GM21825 (cell line): ENCODE results near the gene NINJ1.

Experiments
- ATAC-seq: cut with Tn5 transposase; IDR thresholded peaks from one replicate; pipeline ENCODE4 v1.9.1; 2021; ENCODE audit warnings: mild to moderate bottlenecking, moderate library complexity; ENCODE audit not compliant: unreplicated experiment

The NINJ1 gene, protein sequence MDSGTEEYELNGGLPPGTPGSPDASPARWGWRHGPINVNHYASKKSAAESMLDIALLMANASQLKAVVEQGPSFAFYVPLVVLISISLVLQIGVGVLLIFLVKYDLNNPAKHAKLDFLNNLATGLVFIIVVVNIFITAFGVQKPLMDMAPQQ

DNA sequence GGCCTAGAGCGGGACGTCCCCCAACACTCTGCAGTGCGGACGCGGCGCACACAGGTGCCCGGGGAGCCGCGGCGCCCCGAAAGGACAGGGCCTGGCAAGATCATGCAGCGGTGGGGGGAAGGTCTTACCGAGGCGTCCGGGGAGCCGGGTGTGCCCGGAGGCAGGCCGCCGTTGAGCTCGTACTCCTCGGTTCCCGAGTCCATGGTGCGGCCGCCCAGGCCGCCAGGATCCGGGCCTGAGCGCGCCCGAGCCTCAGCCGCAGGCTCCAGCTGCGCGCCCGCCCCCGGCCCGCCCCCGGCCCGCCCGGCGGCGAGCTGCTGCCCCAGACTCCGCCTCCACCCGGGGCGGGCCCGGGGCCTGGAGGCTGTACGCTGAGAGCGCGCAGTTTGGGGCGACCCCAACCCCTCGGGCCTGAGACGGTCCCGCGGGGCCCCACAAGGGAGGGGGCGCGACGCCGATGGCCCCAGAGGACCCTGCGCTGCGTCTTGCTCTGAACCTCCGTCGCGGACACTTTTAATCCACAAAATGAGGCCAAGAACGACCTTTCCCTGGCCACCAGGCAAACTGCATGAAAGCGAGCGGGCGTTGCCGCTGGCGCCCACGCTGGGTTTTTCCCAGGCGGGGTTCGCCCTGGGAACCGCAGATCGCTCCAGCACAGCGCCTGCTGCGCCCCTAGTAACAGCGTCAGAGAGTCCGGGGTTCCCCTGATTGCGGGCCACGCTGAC, at the start of gene NINJ1:
NINJ1 (minus strand) TSS at position 237 of the 725 bp plus-strand sequence; CDS start at position 203, 34 bp downstream.
- ATAC-seq = peak; percentile 69

DNA sequence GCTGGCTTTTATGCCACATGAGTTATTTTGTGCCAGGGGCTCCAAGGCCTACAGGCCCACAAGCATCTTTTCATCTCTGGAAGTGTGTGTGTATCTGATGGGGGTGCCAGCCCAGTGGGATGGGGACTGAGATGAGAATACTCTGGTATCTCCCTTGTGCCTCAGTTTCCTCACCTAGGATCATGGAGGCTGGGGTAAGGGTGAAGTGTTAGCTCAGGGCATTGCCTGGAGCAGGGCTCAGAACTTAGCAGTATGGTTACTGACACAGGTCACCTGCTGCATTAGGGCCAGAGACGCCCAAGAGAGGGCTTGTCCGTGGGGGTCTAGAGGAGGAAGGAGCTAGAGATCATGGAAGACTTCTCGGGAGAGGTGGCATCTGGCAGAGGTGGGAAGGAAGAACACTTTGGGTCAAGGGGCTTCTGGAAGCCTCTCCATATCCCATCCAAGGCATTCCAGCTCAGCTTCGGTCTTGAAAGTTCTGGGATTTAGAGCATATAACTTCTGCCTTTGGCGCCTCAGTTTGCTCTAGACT, 49.1 kb upstream of the NINJ1 start:
- no peak for ATAC-seq

DNA sequence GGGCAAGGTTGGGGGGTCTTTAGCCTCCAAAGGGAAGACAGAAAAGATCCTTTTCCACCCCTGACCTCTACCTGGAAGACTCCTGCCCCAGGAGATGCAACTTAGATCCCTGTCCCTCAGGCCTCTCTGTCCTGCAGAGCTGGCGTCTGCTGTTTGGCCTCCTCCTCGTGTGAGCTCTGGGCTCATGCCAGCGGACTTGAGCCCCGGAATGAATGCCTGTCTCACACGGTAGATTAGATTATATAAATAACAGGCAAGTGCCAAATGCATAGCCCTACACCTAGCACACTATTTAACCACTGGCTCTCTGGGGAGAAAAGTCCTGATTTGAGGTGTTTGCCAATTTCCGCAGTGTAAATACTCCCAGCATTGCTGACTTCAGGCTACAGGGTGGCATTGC, 48.5 kb upstream of the NINJ1 start:
- ATAC-seq = no peak

DNA sequence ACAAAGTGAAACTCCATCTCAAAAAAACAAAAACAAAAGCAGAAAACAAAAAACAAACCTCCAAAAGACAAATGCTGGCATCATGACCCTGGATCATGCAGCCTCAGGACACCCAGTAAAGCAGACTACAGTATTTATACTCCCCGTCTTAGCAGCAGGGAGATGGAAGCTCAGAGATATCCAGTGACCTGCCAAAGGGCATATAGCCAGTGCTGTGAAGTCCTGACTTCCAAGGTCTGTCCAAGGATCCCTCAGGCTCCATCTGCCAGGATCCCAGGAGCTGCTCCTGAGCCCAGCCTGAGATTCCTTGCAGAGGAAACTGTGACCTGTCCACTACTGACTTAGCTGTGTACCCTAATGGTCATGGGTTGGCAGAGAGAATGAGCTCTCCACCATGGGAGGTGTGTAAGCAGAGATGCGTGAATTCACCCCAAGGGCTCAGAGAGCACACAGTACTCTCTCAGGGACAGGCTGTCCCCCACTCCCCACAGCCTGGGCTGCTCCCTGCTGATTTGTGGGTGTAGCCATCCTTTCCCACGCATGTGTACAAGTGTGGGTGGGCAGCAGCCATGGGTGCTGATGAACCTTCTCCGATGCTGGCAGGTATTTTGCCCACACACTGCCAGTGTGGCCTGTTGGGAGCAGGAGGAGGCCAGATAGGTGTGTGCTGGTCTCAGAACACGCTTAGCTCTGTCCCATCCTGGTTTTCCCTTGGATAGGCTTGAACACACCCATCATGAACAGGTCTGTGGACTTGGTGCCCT, 47.8 kb upstream of the NINJ1 start:
- ATAC-seq = no peak

DNA sequence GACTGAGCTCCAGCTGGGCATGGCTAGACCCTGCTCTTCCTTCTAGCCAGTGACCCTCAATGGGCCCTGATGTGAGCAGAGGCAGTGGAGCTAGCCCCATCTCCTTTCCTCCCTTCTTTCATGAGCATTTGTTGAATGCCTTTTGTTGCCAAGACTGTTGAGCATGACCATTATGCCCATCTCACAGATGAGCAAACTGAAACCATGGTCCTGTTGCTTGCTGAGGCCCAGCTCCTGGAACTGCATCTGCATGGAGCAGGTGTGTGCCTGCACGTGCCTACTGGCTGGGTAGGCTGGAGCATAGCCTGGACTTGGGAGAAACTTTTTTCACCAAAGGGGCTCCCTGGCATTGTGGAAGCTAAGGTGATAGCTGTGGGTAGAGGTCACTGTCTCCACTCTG, 46.9 kb upstream of the NINJ1 start:
- ATAC-seq = no peak

DNA sequence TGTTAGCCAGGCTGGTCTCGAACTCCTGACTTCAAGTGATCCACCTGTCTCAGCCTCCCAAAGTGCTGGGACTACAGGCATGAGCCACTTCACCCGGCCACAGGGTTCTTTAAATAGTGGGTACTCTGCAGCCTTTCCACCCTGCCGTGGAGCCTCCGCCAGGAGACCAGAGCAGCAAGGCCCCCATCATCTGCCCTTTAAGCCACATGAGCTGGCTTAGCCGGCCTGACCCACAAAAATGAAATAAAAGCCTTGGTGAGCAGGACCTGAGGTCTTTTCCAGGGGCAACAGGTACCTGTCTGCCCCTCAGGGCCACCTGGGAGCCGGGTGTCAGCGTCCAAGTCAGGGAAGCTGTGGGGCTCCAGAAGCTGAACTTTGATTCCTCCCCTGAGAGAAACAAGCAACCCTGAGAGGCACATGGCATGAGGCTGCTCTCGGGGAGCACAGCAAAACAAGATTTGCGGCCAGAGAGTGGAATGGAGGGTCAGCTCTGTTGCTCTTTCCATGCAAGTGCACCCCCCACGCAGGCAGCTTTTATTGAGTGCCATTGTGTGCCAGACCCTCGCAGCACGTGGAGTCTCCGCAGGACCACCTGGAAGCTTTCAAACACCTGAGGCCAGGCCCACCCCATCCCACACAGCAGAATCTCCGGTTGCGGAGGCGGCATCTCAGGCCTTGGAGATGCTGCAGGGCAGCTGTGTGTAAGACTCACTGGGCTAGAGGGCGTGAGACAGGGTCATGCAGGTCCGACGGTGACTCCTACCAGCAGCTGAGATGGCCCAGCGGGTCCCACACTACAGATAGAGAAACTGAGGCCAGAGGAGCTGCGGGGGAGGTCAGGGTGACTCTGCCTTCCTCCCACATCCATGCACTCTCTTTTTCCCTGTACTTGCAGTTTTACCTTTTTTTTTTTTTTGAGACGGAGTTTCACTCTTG, 45.1 kb upstream of the NINJ1 start:
- ATAC-seq = no peak

DNA sequence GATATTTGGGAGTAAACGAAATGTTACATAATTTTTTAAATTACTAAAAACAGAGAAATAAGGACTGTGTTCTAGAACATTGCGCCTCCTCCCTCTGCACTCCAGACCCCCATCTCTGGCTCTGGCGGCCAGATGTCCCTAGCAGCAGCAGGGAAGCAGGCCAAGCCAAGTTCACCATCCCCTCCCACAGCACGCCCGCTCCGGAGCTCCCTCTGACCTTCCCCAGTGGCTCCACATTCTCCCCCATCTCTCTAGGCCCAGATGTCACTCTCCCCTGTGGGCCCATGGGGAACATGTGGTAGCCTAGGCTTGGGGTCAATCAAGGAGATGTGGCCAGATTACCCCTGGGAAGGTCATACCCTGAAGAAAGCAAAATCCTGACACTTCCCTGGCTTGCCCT, 43.6 kb upstream of the NINJ1 start:
- no peak for ATAC-seq

DNA sequence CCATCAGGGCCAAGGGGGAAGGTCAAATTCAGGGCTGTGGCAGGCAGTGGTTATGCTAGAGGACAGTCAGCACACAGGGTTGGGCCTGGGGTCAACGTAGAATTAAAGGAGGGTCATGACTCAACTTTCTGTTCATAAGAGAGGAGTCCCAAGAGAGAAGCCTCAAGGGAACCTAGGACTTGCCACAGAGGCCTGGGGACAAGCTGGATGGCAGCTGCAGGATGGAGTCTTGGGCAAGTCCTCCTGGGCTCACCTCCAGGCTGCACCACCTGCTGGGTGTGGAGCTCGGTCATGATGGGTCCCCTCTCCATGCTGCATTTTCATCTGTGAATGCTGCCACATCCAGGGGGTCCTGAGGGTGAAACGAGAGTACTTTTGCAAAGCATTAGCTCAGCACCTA, 40.9 kb upstream of the NINJ1 start:
- no peak for ATAC-seq

DNA sequence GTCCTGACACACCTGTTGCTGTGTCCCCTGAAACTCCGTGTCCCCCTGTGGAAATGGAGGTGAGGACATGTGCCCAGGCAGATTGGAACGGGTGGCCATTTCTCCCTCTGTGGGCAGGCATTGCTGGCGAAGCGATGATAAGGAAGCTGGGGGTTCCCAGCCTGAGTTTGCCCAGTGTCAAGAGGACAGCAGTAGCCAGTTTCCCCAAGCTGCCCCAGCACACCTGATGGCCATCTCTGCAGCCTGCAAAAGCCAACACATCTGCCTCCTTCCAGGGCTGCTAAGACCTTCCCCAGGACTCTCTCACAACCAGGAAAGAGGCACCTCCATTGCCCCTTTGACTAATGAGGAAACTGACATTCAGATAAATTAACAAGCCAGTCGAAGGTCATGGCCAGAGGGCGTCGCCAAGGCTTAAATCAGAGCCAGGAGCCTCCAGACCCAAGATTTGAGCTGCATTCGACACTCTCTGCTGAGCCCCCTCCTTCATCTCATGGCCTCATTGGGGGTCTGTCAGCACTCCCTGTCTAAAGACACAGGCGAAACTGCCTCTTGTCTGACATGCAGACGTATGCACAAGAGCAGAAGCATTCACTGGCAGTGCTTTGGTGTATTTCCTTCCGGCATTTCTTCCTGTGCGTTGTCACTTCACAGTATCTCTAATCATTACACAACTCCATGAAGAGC, 39.5 kb upstream of the NINJ1 start:
- ATAC-seq = no peak

DNA sequence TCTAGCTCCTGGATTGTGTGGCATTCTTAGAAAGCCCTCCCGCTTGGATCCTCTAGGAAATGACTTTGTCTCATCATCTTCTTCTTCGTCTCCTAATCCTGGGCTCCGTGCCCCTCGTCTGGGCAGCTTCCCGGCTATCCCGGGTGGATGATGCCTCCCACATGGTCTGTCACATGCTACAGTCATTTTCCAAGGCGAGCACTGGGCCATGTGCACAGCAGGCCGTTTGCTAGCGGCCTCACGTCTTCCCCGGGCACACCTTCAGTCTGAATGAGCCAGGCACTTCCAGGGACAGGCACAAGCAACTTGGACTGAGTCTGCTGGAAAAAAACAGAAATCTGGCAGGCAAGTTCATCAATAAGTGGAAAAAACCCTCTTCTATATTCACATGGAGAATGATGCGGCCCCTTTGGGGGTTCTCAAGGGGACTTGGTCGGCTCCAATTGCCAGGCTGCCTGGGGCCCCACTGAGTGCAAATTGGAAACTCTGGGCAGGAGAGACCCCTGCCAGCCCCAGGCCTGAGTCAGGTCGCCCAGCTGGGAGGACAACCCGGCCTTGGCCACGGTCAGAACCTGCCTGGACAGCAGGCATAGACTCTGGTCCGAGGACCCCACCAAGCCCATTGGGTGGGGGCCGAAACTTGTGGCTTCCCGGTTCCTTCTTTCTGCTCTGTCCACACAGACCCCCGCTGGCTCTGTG, 38.8 kb upstream of the NINJ1 start:
- no peak for ATAC-seq

DNA sequence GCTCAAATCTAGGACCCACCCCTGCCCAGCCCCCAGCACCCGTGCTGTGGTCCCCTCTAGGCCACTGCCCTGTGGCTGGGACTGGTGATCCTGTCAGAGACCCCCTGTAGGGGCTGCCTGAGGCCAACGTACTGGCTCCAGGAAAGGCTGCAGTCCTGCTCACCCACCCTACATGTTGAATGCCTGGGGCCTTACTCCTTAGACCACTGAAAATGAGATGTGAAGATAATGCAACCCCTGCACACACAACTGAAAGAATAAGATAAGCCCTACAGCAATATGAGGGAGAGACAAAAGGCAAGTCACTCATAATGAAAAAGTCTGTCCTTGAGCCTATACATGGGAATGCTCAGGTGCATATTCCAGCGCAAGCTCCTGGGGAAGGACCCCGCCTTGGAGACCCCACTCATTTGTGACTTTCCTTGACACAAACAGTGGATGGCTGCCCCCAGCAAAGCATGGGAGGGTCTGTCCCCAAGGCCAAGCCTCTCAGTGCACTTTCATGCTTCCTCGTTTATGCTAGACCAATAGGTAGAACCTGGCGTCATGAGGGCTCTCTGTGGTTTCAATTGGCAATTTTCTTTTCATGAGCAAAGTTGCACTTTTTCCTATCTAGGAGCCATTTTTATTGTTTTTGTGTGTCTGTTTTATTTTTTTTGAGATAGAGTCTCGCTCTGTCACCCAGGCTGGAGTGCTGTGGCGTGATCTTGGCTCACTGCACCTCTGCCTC, 37.4 kb upstream of the NINJ1 start:
- ATAC-seq = no peak

DNA sequence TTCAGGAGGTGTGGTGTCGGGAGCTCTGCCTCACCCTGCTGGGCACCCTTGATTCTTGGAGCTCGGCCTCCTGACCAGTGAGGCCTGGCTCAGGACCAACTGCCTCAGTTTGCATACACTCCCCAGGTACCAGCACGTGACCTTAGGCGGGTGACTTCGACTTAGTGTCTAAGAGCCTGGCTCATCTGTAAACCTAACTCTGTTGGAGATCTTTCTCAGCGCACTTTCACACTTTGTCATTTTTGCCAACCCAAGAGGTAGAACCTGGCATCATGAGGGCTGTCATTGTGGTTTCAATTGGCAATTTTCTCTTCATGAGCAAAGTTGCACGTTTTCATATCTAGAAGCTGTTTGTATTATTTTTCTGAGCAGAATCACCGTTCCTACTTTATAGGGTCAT, 36.5 kb upstream of the NINJ1 start:
- no peak for ATAC-seq

DNA sequence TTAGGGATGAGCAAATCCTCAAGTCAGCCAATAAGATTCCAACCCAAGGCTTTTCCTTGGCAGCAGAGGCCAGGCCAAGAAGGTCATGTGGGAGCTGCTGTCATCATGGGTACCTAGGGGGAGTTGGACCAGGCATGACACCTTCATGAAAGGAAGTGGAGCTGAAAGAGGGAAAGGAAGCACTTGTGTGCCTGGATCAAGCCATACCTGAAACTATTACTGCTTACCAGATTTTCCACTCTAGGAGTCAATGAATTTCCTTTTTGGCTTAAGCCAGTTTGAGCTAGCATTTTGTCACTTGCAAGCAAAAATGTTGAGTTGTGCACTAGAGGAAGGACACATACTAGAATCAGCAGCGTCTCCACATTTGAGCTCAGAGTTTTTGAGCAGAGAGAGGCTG, 35.4 kb upstream of the NINJ1 start:
- ATAC-seq = no peak

DNA sequence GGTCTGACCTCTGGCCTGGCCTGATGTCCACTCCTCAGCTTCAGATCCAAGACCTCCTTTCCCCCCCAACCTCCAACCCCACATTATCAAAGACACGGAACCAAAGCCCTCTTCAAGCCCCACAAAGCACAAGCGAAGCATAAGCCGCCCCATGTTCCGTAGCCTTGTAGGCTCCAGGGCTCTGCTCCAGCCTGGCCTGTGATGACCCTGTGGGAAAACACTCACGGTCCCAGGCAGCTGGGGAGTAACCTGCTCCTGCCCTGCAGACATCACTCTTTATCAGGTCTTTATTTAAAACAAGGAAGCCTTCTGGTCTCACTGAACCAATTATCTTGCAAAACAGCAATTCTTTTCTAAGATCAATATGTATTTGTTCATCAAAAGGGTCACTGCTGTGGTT, 34.5 kb upstream of the NINJ1 start:
- ATAC-seq = no peak

DNA sequence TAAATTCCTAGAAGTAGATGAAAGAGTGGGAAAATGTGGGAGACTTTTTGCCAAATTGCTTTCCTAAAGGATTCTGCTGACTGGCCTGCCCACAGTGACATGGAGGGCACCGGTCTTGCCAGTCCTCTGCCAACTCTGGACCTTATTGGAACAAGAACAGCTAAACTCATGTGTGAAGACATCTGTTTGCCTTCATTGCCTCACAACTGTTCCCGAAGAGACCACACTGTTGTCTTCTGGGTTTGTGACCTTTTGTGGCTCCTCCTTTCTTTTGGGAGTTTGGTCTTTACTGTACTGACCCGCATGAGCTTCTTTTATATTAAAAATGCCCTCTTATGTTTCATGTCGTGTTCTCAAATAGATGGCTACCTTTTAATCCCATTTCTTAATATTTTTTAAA, 33.8 kb upstream of the NINJ1 start:
- no peak for ATAC-seq

DNA sequence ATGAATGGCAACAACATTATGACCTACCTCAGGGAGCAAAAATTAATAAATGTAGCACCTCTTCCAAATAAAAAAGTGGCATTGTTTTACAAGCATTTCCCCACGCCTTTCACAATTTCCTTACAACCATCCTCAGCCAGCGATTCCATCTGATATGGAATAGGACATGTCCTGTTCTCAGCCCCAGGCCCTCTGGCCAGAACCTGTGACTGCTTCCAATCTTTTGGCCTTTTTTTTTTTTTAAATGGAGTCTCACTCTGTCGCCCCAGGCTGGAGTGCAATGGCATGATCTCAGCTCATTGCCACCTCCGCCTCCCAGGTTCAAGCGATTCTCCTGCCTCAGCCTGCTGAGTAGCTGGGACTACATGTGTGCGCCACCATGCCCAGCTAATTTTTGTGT, 33.1 kb upstream of the NINJ1 start:
- no peak for ATAC-seq

DNA sequence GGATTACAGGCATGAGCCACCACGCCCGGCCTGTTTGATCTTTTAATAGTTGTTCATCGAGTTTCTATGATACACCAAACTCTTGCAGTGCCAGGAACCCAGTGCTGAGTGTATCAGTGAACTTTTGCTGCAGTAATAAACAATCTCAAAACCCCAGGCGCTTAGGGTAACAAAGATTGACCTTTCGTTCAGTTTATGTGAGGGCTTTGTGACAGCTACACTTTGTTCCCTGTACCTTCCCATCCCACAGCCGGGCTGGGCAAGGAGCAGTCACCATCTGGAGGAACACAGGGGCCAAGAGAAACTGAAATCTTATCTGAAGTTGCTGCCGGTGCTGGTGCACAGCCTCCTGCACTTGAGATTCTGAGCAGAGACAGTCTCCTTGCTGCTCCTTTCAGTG, 32.6 kb upstream of the NINJ1 start:
- no peak for ATAC-seq

DNA sequence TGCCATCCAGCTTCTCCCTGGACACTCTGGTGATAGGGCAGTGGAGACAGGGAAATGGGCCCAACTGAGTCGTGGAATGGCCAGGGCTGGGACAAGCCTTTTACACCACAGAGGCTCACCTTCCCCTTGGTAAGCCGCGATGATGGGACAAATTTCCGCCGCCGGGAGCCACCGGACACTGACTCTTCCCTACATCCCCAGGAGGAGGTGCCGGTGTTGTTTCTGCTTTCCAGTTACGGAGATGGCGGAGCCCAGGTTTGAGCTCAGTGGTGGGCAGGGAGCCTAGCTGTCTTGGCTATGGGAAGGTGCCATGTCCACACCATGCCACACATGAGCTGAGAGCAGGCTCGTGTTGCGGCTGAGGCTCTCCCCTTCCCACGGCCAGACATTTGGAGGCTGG, 30.0 kb upstream of the NINJ1 start:
- ATAC-seq = no peak
